ENCODE measurements around the gene EFHB. TPM values are rescaled to one million over a fixed set of nuclear protein-coding genes. Genes with fewer than 3 reads are reported as not detected.

EFHB gene
- total RNA-seq, 1 donor from 2014 or later, result 2.0 TPM

DNA sequence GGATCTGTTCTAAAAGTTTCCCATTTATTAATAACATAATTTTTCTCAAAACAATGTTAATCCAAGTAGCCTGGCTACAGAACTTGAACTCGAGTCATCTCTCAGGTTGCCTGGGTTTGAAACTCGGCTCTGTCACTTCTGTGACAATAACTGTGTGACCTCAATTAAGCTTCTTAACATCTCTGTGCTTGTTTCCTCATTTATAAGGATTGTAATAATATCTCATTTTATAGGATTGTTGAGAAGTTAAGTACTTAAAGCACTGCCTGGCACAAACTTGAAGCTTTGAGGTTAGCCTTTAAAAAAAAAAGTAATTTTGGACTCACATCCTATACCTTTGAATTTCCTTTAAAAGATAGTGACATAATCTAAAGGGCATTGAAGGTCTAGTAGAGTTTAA lies 16.3 kb upstream of the EFHB start:
- Mint-ChIP-seq H3K36me3 (peaks cover 10% of the 10 kb centered on the region), H3K27me3 (ENCODE audit: insufficient read depth, low read depth) (peaks cover 6% of the 10 kb centered on the region), H3K4me3 (no peak overlapping the region)

DNA sequence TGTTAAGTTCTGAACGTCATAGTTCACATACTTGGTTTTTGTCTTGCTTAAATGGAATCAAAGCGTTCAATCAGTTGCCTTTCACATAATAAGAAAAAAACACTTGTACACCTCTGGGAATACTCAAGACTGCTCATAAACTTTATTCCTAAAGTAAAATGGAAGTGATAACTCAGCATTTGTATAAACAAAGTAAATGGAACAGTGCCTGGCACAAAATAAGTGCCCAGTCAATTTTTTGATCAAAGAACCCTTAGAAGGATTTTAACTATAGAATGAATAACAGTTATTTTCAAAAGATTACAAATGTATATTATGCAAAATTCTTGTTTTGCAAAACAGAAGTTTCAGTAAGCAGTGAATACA lies 14.2 kb upstream of the EFHB start:
- Histone ChIP-seq H3K9me3 (ENCODE audit: low read depth) (no peaks in the 10 kb centered on the region), H3F3A (ENCODE audit: low read depth) (peaks cover 17% of the 10 kb centered on the region)

More for the DNA sequence above, 16.3 kb upstream of the EFHB start:
- no peaks in the 10 kb centered on the region for H3K9me3 Mint-ChIP-seq
- H3K4me1 ChIP-seq, result peaks cover 22% of the 10 kb centered on the region
- DNase-seq (ENCODE audit: low spot score), result no peak
- H3K27me3 ChIP-seq, result no peaks in the 10 kb centered on the region
- peaks cover 17% of the 10 kb centered on the region for H3F3A ChIP-seq (ENCODE audit: low read depth)
- H3K4me2 ChIP-seq, result no peak overlapping the region
- no peak overlapping the region for H3K27ac ChIP-seq
- peaks cover 65% of the 10 kb centered on the region for H4K20me1 ChIP-seq (ENCODE audit: low read depth)
- no peak overlapping the region for H3K27ac Mint-ChIP-seq
- H3K79me2 ChIP-seq (ENCODE audit: low read depth), result peaks cover 81% of the 10 kb centered on the region
- no peaks in the 10 kb centered on the region for H3K36me3 ChIP-seq
- no peak overlapping the region for H3K9ac ChIP-seq
- no peaks in the 10 kb centered on the region for H3K9me3 ChIP-seq (ENCODE audit: low read depth)
- H3K4me1 Mint-ChIP-seq, result peaks cover 34% of the 10 kb centered on the region
- no peak overlapping the region for H2AFZ ChIP-seq (replicated peaks)
- no peak for TF ChIP-seq EZH2 (IDR thresholded peaks at IDR 0.05)
- TF ChIP-seq, protein P1, sequence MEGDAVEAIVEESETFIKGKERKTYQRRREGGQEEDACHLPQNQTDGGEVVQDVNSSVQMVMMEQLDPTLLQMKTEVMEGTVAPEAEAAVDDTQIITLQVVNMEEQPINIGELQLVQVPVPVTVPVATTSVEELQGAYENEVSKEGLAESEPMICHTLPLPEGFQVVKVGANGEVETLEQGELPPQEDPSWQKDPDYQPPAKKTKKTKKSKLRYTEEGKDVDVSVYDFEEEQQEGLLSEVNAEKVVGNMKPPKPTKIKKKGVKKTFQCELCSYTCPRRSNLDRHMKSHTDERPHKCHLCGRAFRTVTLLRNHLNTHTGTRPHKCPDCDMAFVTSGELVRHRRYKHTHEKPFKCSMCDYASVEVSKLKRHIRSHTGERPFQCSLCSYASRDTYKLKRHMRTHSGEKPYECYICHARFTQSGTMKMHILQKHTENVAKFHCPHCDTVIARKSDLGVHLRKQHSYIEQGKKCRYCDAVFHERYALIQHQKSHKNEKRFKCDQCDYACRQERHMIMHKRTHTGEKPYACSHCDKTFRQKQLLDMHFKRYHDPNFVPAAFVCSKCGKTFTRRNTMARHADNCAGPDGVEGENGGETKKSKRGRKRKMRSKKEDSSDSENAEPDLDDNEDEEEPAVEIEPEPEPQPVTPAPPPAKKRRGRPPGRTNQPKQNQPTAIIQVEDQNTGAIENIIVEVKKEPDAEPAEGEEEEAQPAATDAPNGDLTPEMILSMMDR (IDR thresholded peaks at IDR 0.05), result no peak
- TF ChIP-seq EZH2phosphoT487 (IDR thresholded peaks at IDR 0.05), result no peak
- no peak overlapping the region for H3K4me3 ChIP-seq

DNA sequence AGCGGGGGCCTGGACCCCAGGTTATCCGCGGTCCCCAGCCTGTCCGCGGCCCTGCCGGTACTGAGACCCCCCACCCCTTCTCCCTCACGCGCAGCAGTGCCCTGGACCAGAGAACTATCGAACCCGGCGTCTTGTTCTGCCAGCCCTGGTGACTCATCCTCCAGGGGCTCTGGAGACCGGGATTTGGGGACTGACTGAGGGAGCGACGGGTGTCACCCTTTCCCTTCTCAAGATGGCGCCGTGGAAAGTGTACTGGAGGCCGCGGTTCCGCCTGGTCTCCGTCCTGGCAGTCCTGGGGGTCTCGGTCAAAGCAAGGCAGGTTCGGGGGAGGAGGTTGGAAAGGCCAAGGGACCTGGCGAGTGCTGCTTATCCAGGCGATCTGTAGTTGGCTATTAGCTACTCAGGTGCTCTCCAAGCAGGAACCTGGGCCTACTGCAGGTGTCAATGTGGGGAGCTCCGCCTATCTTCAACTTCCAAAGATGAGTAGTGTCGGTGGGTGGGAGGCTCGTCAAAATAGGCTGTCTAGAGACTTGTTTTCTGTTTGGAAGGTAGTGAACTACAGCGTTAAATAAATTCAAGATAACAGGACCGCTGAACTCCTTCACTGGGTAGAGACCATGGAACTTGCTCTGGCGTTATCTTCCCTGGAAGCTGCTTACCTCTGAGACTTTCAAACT lies 13.7 kb upstream of the EFHB start:
- peak; percentile 68 for DNase-seq (ENCODE audit: low spot score)
- TF ChIP-seq EZH2phosphoT487 (IDR thresholded peaks at IDR 0.05) (no peak), EZH2 (IDR thresholded peaks at IDR 0.05) (no peak)
- TF ChIP-seq, protein P1 (IDR thresholded peaks at IDR 0.05), result no peak
- Histone ChIP-seq H3K79me2 (ENCODE audit: low read depth) (peaks cover 55% of the 10 kb centered on the region), H3K4me2 (peak overlapping the region; percentile 89), H2AFZ (replicated peaks) (no peak overlapping the region), H3K27ac (peak overlapping the region; percentile 97), H4K20me1 (ENCODE audit: low read depth) (peaks cover 51% of the 10 kb centered on the region), H3K9me3 (ENCODE audit: low read depth) (no peaks in the 10 kb centered on the region), H3K27me3 (no peaks in the 10 kb centered on the region), H3K36me3 (no peaks in the 10 kb centered on the region), H3K4me1 (peaks cover 22% of the 10 kb centered on the region), H3K4me3 (peak overlapping the region; percentile 92), H3F3A (ENCODE audit: low read depth) (peaks cover 17% of the 10 kb centered on the region), H3K9ac (peak overlapping the region; percentile 90)
- Mint-ChIP-seq H3K4me1 (peaks cover 34% of the 10 kb centered on the region), H3K9me3 (peaks cover 3% of the 10 kb centered on the region), H3K27me3 (ENCODE audit: insufficient read depth, low read depth) (peaks cover 6% of the 10 kb centered on the region), H3K4me3 (peak overlapping the region; percentile 99), H3K27ac (peak overlapping the region; percentile 90), H3K36me3 (peaks cover 9% of the 10 kb centered on the region)

More for the DNA sequence above, 14.2 kb upstream of the EFHB start:
- Mint-ChIP-seq H3K27ac (peak overlapping the region; percentile 90), H3K36me3 (peaks cover 7% of the 10 kb centered on the region), H3K4me1 (peaks cover 34% of the 10 kb centered on the region), H3K27me3 (ENCODE audit: insufficient read depth, low read depth) (peaks cover 6% of the 10 kb centered on the region), H3K9me3 (no peaks in the 10 kb centered on the region), H3K4me3 (peak overlapping the region; percentile 99)
- H3K9ac ChIP-seq, result peak overlapping the region; percentile 90
- DNase-seq (ENCODE audit: low spot score), result no peak
- no peak overlapping the region for H2AFZ ChIP-seq (replicated peaks)
- TF ChIP-seq EZH2phosphoT487 (IDR thresholded peaks at IDR 0.05), result no peak
- TF ChIP-seq, protein P1 (IDR thresholded peaks at IDR 0.05), result no peak
- TF ChIP-seq EZH2 (IDR thresholded peaks at IDR 0.05), result no peak
- H3K4me1 ChIP-seq, result peaks cover 22% of the 10 kb centered on the region
- H3K27ac ChIP-seq, result peak overlapping the region; percentile 97
- no peaks in the 10 kb centered on the region for H3K27me3 ChIP-seq
- H4K20me1 ChIP-seq (ENCODE audit: low read depth), result peaks cover 56% of the 10 kb centered on the region
- H3K36me3 ChIP-seq, result no peaks in the 10 kb centered on the region
- H3K4me2 ChIP-seq, result peak overlapping the region; percentile 89
- H3K4me3 ChIP-seq, result peak overlapping the region; percentile 92
- H3K79me2 ChIP-seq (ENCODE audit: low read depth), result peaks cover 60% of the 10 kb centered on the region

Measured in neural progenitor cell (in vitro differentiated cells).